Ramos (cell line): ENCODE measurements around the gene NIT2.
"Not testable (repeated sequence)": the region's sequence is repeated elsewhere in the genome, so short reads cannot be mapped to it uniquely, and the experiment has no call there.

ENCODE experiments used
- in situ Hi-C: fragments of 300-500 bp; cut with MboI; formaldehyde crosslinking; loops from one replicate; pipeline ENCODE4 v1.14.3; 2022; ENCODE audit warnings: low sequenced_read_pairs; ENCODE audit not compliant: unreplicated experiment

NIT2 gene

DNA sequence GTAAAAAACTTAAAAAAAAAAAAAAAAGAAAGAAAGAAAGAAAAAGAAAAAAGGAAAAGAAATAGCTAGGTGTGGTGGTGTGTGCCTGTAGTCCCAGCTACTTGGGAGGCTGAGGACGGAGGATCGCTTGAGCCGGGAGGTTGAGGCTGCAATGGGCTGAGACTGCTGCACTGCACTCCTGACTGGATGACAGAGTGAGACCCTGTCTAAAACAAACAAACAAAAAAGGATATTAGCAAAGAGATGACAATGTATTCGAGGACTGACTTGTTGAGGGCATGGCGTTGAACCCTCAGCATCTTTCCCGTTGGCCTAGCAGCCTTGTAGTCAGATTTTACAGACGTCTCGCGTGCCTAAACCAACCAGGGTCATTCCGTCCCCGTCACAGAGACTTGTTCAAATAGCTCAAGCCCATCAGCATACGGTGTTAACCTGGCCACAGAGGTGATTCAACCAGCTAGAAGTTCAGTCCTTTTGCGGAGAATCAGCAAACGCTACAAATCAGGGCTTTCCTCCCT is 528 bp upstream of the NIT2 start:
- in situ Hi-C loops = loop anchor here (25.0 kb wide), 1 partner anchor 253 kb away; no protein-coding TSS in a partner anchor

DNA sequence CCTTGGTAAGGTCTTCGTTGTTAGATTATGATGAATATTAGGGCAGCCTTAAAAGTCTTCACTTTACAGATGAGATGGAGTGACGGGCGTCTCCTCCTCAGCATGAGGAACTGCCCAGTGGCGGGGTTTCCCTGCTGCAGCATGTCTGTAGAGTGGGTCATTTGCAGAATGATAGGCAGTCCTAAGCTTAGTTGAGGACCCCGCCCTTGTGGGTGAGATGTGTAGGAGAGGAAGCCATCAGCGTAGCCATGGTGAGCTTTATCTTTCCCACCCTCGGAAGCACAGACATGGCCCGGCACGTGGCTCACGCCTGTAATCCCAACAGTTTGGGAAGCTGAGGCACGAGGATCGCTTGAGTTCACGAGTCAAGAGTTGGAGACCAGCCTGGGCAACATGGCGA is 877 bp downstream of the NIT2 start:
- in situ Hi-C loops = loop anchor here (25.0 kb wide), 1 partner anchor 252 kb away; no protein-coding TSS in a partner anchor

DNA sequence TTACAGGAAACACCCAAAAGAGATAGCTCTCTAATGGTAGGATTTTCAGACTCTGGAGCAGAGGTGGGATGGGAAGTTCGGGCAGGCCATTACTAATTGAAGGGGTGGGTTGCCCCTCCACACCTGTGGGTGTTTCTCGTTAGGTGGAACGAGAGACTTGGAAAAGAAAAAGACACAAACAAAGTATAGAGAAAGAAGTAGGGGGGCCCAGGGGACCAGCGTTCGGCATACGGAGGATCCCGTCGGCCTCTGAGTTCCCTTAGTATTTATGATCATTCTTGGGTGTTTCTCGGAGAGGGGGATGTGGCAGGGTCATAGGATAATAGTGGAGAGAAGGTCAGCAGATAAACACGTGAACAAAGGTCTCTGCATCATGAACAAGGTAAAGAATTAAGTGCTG is 1.7 kb downstream of the NIT2 start:
- in situ Hi-C loops = loop anchor here (25.0 kb wide), 1 partner anchor 251 kb away; no protein-coding TSS in a partner anchor

- in situ Hi-C loops = loop anchor here (25.0 kb wide), 1 partner anchor 248 kb away; no protein-coding TSS in a partner anchor
These were observed 4.4 kb downstream of the NIT2 start for GRCh38 chr3:100338911-100339310.

GRCh38 chr3:100339786-100340185 is 5.2 kb downstream of the NIT2 start:
- in situ Hi-C loops = loop anchor here (25.0 kb wide), 1 partner anchor 248 kb away; no protein-coding TSS in a partner anchor

DNA sequence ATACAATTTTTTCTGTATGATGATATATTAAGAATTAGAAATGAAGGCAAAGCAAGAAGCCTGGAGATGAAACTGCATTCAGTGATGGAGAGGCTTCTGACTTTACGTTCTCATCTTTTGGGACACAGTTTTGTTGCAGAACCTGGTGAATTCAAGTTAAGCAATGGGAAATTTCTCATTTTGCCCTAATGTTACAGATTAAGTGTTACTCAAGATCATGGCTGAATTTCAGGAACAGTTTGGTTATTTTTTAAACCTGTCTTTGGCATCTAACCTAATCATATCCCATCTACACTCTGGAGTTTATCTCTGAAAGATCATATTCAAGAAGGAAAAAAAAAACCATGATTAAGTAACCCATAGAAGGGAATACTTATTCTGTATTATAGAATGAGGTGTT is 6.0 kb downstream of the NIT2 start:
- in situ Hi-C loops = loop anchor here (25.0 kb wide), 1 partner anchor 247 kb away; no protein-coding TSS in a partner anchor

DNA sequence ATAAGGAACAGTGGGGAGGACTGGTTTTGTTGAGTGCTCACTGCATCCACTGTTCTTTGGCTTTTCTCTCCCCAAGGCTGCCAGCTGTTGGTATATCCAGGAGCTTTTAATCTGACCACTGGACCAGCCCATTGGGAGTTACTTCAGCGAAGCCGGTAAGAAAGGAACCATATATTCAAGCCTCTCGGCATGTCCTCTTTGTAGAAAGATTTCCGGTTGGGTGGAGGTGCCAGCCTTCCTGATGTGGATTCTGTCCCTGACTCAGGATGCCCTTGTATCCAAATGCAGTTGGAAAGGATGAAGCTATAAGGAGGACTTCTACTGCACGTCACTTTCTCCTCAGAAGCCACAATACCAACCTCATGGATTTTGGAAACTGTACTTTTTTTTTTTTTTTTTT is 14.2 kb downstream of the NIT2 start:
- in situ Hi-C loops = loop anchor here (25.0 kb wide), 1 partner anchor 239 kb away; no protein-coding TSS in a partner anchor

DNA sequence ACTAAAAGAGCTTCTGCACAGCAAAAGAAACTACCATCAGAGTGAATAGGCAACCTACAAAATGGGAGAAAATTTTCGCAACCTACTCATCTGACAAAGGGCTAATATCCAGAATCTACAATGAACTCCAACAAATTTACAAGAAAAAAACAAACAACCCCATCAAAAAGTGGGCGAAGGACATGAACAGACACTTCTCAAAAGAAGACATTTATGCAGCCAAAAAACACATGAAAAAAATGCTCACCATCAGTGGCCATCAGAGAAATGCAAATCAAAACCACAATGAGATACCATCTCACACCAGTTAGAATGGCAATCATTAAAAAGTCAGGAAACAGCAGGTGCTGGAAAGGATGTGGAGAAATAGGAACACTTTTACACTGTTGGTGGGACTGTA is 17.2 kb downstream of the NIT2 start:
- in situ Hi-C loops = not testable (repeated sequence)

- in situ Hi-C loops = no loop called here
These were observed 18.0 kb downstream of the NIT2 start for GRCh38 chr3:100352296-100353231.

GRCh38 chr3:100354850-100355249 is 20.3 kb downstream of the NIT2 start:
- in situ Hi-C loops = no loop called here

DNA sequence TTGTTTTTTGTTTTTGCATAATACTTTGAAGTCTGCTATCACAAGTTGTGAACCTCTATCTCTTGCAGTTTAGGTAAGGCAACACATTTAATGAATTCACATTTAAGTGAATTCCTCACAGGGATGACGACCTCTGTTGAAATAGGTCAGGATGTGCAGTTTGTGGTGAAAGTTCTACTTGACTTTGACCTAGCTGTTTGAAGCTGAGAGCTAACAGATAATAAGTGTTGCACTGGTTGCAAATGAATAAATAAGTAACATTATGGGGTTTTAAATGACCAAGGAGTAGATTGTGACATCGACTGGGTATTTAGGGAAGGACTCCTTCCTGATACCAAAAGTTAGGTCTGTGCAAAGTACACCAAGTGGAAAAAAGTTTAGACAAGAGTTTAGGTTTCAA is 23.9 kb downstream of the NIT2 start:
- in situ Hi-C loops = no loop called here

GRCh38 chr3:100359035-100359434 is 24.5 kb downstream of the NIT2 start:
- in situ Hi-C loops = no loop called here

DNA sequence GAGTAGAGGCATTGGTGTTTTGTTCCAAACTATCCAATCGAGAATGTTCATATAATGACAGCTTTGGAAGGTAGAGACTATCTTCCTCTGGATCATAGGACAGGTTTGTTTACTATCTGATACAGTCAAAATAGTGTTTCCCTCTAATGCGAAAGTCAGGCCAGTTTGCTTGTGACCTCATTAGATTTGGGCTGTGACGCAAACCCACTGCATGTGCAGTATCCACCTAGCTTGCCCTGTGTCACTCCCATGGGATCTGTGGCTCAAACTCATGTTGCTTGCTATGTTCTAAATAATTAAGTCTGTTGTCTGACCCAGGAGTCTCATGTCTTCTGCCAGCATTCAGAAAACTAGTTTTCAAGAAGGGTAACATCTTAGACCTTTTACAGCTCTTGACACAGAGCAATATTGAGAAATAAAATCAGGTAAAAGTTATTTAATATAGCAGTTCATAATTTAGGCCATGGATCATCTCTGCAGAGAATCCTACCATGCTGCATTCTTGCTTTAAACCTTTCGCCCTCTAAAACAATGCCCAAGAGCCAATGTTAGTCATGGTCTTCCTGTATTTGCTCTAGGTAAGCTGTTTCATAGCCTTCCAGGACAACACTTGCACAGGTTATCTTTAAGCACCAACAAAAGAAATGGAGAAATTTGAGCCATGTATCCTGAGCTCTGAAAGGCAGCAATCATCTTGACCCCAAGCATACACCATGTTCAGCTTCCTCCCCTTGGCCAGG is 26.4 kb downstream of the NIT2 start:
- in situ Hi-C loops = no loop called here

DNA sequence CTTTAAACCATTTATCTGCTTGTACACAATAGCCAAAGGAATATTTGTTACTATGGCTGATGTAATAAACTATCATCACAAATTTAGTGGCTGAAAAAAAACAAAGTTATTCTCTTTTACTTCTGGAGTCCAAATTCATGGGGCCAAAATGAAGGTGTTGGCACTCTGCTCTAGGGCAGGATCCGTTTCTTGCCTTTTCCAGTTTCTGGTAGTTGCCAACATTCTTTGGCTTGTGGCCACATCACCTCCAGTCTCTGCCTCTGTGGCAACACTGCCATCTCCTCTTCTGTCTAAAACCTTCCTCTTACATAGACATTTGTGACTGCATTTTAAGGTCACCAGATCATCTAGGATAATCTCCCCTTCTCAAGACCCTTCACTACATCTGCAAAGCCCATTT is 27.3 kb downstream of the NIT2 start:
- in situ Hi-C loops = no loop called here

DNA sequence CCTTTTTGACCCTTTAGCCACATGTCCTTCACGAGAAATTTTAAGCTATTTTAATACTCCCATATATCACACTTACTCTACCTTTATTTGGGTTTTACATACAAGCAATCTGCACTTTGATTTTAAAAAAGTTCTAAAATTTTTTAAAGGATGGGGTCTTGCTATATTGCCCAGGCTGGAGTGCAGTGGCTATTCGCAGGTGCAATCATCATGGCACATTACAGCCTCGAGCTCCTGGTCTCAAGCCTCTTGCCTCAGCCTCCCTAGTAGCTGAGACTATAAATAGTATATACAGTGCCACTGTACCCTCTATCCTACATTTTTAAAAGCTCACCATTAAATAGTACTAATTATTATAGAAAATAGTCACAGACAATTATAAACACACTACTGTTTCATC is 29.9 kb downstream of the NIT2 start:
- in situ Hi-C loops = no loop called here

DNA sequence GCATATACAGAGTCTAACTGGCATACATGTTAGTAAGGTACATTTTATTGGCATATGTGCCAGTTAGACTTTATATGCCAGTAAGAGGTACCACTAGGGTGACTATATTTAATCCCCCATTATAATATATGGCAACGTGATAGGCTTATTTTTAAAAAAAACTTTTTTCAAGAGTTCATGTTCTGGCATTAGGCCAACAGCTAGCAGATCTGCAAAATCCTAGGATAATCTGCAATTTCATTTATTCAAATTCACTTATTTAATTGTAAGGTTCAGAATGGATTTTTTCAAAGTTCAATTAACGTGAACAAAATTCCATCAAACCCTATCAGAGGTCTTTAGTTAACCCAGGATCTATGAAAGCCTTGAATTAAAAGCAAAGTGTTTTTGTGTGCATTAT is 31.9 kb downstream of the NIT2 start:
- in situ Hi-C loops = no loop called here

DNA sequence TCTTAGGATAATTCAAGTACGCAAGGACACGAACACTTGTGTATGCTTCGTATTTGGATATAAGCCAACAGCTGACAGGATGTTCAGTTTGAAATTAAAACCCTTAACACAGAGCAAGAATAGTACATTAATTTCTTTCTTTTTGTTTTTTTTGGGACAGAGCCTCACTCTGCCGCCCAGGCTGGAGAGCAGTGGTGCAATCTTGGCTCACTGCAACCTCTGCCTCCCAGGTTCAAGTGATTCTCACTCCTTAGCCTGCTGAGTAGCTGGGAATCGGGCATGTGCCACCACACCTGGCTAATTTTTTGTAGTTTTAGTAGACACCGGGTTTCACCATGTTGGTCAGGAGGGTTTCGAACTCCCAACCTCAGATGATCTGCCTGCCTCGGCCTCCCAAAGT is 33.9 kb downstream of the NIT2 start:
- in situ Hi-C loops = no loop called here

DNA sequence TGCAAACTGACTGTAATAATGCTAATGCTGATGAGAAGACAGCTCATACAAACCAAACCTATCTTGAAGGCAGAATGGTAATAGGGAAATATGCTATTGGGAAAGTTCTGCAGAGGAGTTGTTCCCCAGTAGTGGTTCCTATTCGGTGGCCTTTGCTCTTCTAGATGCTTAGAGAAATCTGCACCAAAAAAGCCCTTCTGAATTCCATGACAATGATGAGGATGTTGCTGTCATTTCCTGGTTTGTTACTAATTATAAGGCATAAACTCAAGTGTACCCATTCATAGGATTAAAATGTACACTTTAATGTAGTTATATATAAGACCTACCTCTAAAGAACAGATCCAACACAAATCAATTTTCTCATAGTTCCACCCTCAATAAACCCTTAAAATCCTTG is 36.2 kb downstream of the NIT2 start:
- in situ Hi-C loops = no loop called here

DNA sequence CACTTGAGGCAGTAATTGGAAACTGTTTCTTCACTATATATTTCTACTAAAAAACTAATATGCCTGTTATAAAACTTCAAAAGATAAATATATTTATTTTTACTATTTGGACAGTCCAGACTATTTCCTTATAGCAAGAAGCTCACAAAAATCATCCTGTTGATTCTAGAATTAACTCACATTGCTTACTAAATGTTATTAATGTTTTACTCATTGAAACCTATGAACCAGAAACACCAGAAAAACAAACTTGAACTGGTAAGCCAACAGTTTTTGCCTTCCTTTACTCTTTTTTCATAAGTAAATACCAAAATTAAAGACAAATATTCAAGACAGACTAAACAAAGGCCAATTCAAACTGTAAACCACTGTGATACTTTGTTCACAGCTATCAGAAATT is 40.0 kb downstream of the NIT2 start:
- in situ Hi-C loops = no loop called here

DNA sequence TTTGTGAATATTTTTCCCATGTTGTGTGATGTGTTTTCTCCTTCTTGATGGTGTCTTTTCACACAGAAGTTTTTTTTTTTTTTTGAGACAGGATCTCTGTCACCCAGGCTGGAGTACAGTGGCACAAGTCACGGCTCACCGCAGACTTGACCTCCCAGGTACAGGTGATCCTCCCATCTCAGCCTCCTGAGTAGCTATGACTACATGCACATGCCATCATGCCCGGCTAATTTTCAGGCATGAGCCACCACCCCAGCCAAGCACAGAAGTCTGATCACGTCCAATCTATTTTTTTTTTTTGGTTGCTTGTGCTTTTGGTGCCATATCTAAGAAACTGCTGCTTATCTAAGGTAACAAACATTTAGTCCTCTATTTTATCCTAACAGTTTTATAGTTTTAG is 41.7 kb downstream of the NIT2 start:
- in situ Hi-C loops = no loop called here
